HCT116 (cell line): ENCODE results near the gene DCDC2.

Experiments
- POLR2A ChIP-seq: IDR thresholded peaks from 2 replicates; pipeline ENCODE4 v1.7.0; 2011; ENCODE audit warnings: borderline replicate concordance; ENCODE audit not compliant: insufficient read depth, insufficient read length; ENCODE audit errors: extremely low read depth
- TF ChIP-seq, protein P1 (sequence below), 3 experiments: fragments of 200-600 bp in 1 of 3; sonication (generic) in 1 of 3; IDR thresholded peaks in 2 of 3; conservative IDR thresholded peaks in 1 of 3; 2 replicates each; pipeline ENCODE4 v1.5.1; 2012 to 2017; ENCODE audit warnings: low read depth in 2 of 3, low read length in 2 of 3, antibody characterized with exemption in 1 of 3, borderline replicate concordance in 1 of 3, control low read depth in 1 of 3, mild to moderate bottlenecking in 1 of 3, mixed read lengths in 1 of 3, mixed run types in 1 of 3, moderate library complexity in 1 of 3; ENCODE audit not compliant: insufficient read depth in 1 of 3
- TF ChIP-seq, protein P2 (sequence below): IDR thresholded peaks from 2 replicates; pipeline ENCODE4 v1.6.1; 2011; ENCODE audit warnings: mild to moderate bottlenecking, low read length, moderate library complexity; ENCODE audit not compliant: insufficient replicate concordance; ENCODE audit errors: extremely low read depth

- TF ChIP-seq, protein P1, sequence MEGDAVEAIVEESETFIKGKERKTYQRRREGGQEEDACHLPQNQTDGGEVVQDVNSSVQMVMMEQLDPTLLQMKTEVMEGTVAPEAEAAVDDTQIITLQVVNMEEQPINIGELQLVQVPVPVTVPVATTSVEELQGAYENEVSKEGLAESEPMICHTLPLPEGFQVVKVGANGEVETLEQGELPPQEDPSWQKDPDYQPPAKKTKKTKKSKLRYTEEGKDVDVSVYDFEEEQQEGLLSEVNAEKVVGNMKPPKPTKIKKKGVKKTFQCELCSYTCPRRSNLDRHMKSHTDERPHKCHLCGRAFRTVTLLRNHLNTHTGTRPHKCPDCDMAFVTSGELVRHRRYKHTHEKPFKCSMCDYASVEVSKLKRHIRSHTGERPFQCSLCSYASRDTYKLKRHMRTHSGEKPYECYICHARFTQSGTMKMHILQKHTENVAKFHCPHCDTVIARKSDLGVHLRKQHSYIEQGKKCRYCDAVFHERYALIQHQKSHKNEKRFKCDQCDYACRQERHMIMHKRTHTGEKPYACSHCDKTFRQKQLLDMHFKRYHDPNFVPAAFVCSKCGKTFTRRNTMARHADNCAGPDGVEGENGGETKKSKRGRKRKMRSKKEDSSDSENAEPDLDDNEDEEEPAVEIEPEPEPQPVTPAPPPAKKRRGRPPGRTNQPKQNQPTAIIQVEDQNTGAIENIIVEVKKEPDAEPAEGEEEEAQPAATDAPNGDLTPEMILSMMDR (IDR thresholded peaks at IDR 0.05 in 2 of 3, conservative IDR thresholded peaks at IDR 0.05 in 1 of 3; ENCODE audit: borderline replicate concordance in 1 of 3, insufficient read depth in 1 of 3, low read depth in 2 of 3, low read length in 2 of 3): no peak
- TF ChIP-seq, protein P2, sequence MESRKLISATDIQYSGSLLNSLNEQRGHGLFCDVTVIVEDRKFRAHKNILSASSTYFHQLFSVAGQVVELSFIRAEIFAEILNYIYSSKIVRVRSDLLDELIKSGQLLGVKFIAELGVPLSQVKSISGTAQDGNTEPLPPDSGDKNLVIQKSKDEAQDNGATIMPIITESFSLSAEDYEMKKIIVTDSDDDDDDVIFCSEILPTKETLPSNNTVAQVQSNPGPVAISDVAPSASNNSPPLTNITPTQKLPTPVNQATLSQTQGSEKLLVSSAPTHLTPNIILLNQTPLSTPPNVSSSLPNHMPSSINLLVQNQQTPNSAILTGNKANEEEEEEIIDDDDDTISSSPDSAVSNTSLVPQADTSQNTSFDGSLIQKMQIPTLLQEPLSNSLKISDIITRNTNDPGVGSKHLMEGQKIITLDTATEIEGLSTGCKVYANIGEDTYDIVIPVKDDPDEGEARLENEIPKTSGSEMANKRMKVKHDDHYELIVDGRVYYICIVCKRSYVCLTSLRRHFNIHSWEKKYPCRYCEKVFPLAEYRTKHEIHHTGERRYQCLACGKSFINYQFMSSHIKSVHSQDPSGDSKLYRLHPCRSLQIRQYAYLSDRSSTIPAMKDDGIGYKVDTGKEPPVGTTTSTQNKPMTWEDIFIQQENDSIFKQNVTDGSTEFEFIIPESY: no peak
- no peak for TF ChIP-seq POLR2A
These were observed 150.4 kb downstream of the DCDC2 start for GRCh38 chr6:24207413-24207812.
